ENCODE results near the gene SOBP. TPM values are rescaled to one million over a fixed set of nuclear protein-coding genes. Genes with fewer than 3 reads are reported as not detected.

SOBP gene, protein sequence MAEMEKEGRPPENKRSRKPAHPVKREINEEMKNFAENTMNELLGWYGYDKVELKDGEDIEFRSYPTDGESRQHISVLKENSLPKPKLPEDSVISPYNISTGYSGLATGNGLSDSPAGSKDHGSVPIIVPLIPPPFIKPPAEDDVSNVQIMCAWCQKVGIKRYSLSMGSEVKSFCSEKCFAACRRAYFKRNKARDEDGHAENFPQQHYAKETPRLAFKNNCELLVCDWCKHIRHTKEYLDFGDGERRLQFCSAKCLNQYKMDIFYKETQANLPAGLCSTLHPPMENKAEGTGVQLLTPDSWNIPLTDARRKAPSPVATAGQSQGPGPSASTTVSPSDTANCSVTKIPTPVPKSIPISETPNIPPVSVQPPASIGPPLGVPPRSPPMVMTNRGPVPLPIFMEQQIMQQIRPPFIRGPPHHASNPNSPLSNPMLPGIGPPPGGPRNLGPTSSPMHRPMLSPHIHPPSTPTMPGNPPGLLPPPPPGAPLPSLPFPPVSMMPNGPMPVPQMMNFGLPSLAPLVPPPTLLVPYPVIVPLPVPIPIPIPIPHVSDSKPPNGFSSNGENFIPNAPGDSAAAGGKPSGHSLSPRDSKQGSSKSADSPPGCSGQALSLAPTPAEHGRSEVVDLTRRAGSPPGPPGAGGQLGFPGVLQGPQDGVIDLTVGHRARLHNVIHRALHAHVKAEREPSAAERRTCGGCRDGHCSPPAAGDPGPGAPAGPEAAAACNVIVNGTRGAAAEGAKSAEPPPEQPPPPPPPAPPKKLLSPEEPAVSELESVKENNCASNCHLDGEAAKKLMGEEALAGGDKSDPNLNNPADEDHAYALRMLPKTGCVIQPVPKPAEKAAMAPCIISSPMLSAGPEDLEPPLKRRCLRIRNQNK
- polyA plus RNA-seq (2012; ENCODE audit: insufficient read depth, insufficient read length, low read depth): 28.5 TPM

GRCh38 chr6:107489636-107490565, at the start of gene SOBP:
SOBP (plus strand) TSS chr6:107490117; CDS start chr6:107490617, 500 bp downstream.
- H3K27me3 ChIP-seq: no peaks in the 10 kb centered on the region
- peaks cover 12% of the 10 kb centered on the region for H3K4me1 ChIP-seq
- peak within 1 kb of the TSS; percentile 93 for H3K4me3 ChIP-seq (ENCODE audit: low read depth, low read length)
- no peaks in the 10 kb centered on the region for H3K9me3 ChIP-seq
- no peaks in the 10 kb centered on the region for H3K36me3 ChIP-seq
- peak; percentile 90 for DNase-seq
- TF ChIP-seq CTCF (IDR thresholded peaks at IDR 0.05; ENCODE audit: low read depth, low read length): no peak

GRCh38 chr6:107440936-107441335, 49.0 kb upstream of the SOBP start:
- Histone ChIP-seq H3K36me3 (no peaks in the 10 kb centered on the region), H3K9me3 (no peaks in the 10 kb centered on the region), H3K4me1 (no peaks in the 10 kb centered on the region), H3K4me3 (ENCODE audit: low read depth, low read length) (no peak overlapping the region), H3K27me3 (no peaks in the 10 kb centered on the region)
- DNase-seq: no peak
- TF ChIP-seq CTCF (IDR thresholded peaks at IDR 0.05; ENCODE audit: low read depth, low read length): no peak

- H3K4me1 ChIP-seq: no peaks in the 10 kb centered on the region
- H3K36me3 ChIP-seq: no peaks in the 10 kb centered on the region
- TF ChIP-seq CTCF (IDR thresholded peaks at IDR 0.05; ENCODE audit: low read depth, low read length): no peak
- H3K27me3 ChIP-seq: no peaks in the 10 kb centered on the region
- DNase-seq: no peak
- no peak overlapping the region for H3K4me3 ChIP-seq (ENCODE audit: low read depth, low read length)
- no peaks in the 10 kb centered on the region for H3K9me3 ChIP-seq
Measured at GRCh38 chr6:107441682-107442081, 48.2 kb upstream of the SOBP start.

DNA sequence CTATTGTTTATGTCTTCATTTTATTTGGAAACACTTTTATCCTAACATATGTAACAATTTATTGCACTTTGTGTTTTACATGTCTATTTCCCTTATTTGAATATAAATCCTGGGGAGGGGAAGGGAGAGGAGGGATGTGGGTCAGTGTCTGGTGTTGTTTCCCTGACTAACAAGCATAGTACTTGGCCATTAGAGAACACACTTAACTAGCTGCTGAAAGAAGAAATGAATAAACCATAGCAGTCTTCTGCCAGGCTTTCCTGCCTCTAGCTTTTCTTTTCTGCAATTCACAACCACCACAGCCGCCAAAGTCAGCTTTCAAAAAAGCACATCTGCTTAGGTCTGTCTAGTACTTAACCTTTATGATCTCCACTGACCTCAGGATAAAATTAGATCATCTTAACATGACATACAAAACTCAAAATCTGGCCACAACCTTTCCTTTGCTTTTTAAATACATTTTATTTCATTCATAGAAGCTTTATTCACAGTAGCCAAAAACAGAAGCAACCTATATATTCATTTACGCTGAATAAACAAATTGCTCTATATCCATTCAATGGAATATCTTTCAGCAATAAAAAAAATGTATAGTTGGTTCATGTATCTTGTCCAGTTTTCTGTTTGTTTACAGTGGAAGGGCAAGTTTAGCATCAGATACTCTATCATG, 46.8 kb upstream of the SOBP start:
- no peak for TF ChIP-seq CTCF (IDR thresholded peaks at IDR 0.05; ENCODE audit: low read depth, low read length)
- no peak for DNase-seq
- Histone ChIP-seq H3K4me3 (ENCODE audit: low read depth, low read length) (no peak overlapping the region), H3K36me3 (no peaks in the 10 kb centered on the region), H3K27me3 (no peaks in the 10 kb centered on the region), H3K9me3 (peaks cover 4% of the 10 kb centered on the region; the same call in 1 of the 2 replicates), H3K4me1 (no peaks in the 10 kb centered on the region)

DNA sequence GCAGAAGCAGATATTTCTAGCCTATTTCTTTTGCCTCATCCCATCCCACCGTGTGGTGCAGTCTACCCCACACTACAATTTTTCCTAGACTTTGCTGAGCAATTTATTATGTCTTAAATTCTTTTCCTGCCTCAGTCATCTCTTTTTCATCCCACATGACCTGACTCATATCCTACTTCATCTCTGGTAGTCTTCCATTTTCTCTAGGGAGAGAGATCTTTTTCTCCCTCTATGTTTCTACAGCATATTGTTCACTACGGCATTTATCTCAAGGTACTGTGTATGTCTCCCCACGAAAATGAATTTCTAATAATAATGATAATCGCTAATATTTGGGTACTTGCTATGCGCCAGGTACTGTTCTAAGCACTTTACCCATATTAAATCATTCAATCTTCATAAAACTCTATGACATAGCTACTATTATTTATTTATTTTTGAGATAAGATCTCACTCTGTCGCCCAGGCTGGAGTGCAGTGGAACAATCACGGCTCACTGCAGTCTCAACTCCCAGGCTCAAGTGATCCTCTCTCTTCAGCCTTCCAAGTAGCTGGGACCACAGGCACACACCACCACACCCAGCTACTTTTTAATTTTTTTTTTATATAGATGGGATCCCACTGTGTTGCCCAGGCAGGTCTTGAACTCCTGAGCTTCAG, 46.2 kb upstream of the SOBP start:
- peaks cover 4% of the 10 kb centered on the region; the same call in 1 of the 2 replicates for H3K9me3 ChIP-seq
- no peak for TF ChIP-seq CTCF (IDR thresholded peaks at IDR 0.05; ENCODE audit: low read depth, low read length)
- H3K4me3 ChIP-seq (ENCODE audit: low read depth, low read length): no peak overlapping the region
- DNase-seq: no peak
- no peaks in the 10 kb centered on the region for H3K27me3 ChIP-seq
- no peaks in the 10 kb centered on the region for H3K36me3 ChIP-seq
- no peaks in the 10 kb centered on the region for H3K4me1 ChIP-seq
